IPS DF 19.7 (cell line): ENCODE measurements around the gene CYBC1.
"Not testable (repeated sequence)": the region's sequence is repeated elsewhere in the genome, so short reads cannot be mapped to it uniquely, and the experiment has no call there.

Experiments used
- DNase-seq: peaks from one replicate; pipeline ENCODE4 v3.0.0-alpha.2; 2013; ENCODE audit warnings: low read depth, low spot score

The CYBC1 gene

GRCh38 chr17:82479602-82480001 is 29.1 kb upstream of the CYBC1 start:
- no peak for DNase-seq

- no peak for DNase-seq
Observed at GRCh38 chr17:82477934-82478333, 27.4 kb upstream of the CYBC1 start.

- no peak for DNase-seq
Observed at GRCh38 chr17:82475458-82475857, 24.9 kb upstream of the CYBC1 start.

GRCh38 chr17:82474223-82475010 is 23.9 kb upstream of the CYBC1 start:
- DNase-seq = no peak

GRCh38 chr17:82470065-82470464 is 19.5 kb upstream of the CYBC1 start:
- no peak for DNase-seq

GRCh38 chr17:82468692-82469091 is 18.1 kb upstream of the CYBC1 start:
- DNase-seq = no peak

GRCh38 chr17:82465023-82465603 is 14.6 kb upstream of the CYBC1 start:
- DNase-seq = no peak

GRCh38 chr17:82464567-82464929 is 14.0 kb upstream of the CYBC1 start:
- DNase-seq = no peak

- DNase-seq = no peak
Observed at GRCh38 chr17:82463925-82464566, 13.5 kb upstream of the CYBC1 start.

- DNase-seq = no peak
Observed at GRCh38 chr17:82463391-82463790, 12.8 kb upstream of the CYBC1 start.

GRCh38 chr17:82461827-82462524 is 11.4 kb upstream of the CYBC1 start:
- DNase-seq = no peak

- DNase-seq = not testable (repeated sequence)
Observed at GRCh38 chr17:82459936-82460335, 9.4 kb upstream of the CYBC1 start.

- no peak for DNase-seq
Observed at GRCh38 chr17:82458885-82459424, 8.4 kb upstream of the CYBC1 start.

- peak; percentile 93 for DNase-seq
Observed at GRCh38 chr17:82458179-82458884, 7.8 kb upstream of the CYBC1 start, which contains the start of gene NARF. Gene NARF, plus strand, starts transcription at chr17:82458741. Its CDS starts 63 bp downstream, at chr17:82458804.

- peak; percentile 47 for DNase-seq
Observed at GRCh38 chr17:82457929-82458178, 7.3 kb upstream of the CYBC1 start.

GRCh38 chr17:82457073-82457928 is 6.7 kb upstream of the CYBC1 start:
- DNase-seq = no peak

- DNase-seq = not testable (repeated sequence)
Observed at GRCh38 chr17:82453706-82454105, 3.2 kb upstream of the CYBC1 start.

- not testable (repeated sequence) for DNase-seq
Observed at GRCh38 chr17:82453151-82453550, 2.6 kb upstream of the CYBC1 start.

GRCh38 chr17:82452162-82452561 is 1.6 kb upstream of the CYBC1 start:
- DNase-seq = no peak

- no peak for DNase-seq
Observed at GRCh38 chr17:82449883-82450356, 632 bp downstream of the CYBC1 start.
